Liver (tissue), 9 donors: Measurements from ENCODE around the gene ANAPC16. TPM values are rescaled to one million over a fixed set of nuclear protein-coding genes. Genes with fewer than 3 reads are reported as not detected.
A peak's percentile ranks its signal among the peaks of the same experiment; 100 is the strongest.

Source experiments
- DNase-seq: peaks from one replicate; pipeline ENCODE4 v3.0.0-alpha.2; 2017; ENCODE audit warnings: low spot score
- H3K27ac ChIP-seq, 2 donors: one replicate each; pipeline ENCODE4 v1.7.0; 2013; ENCODE audit warnings: inconsistent platforms in 2 of 2, low read length in 2 of 2, control low read depth in 1 of 2, low read depth in 1 of 2, mild to moderate bottlenecking in 1 of 2
- H3K27me3 ChIP-seq, 4 donors: one replicate each; pipeline versions ENCODE4 v1.6.1 to v1.7.0; 2013; ENCODE audit warnings: low read length in 3 of 4, inconsistent platforms in 1 of 4, mild to moderate bottlenecking in 1 of 4, moderate library complexity in 1 of 4; ENCODE audit not compliant: control insufficient read depth in 4 of 4, insufficient read depth in 4 of 4
- H3K36me3 ChIP-seq, 4 donors: one replicate each; pipeline versions ENCODE4 v1.6.1 to v1.7.0; 2013; ENCODE audit warnings: low read length in 3 of 4, mild to moderate bottlenecking in 3 of 4, low read depth in 1 of 4, moderate library complexity in 1 of 4; ENCODE audit not compliant: control insufficient read depth in 4 of 4, insufficient read depth in 3 of 4
- H3K4me1 ChIP-seq, 4 donors: one replicate each; pipeline versions ENCODE4 v1.6.1 to v1.7.0; 2013; ENCODE audit warnings: low read length in 3 of 4, mild to moderate bottlenecking in 3 of 4, moderate library complexity in 1 of 4; ENCODE audit not compliant: control insufficient read depth in 4 of 4, insufficient read depth in 4 of 4
- H3K4me3 ChIP-seq, 3 donors: one replicate each; pipeline versions ENCODE4 v1.6.1 to v1.7.0; 2013; ENCODE audit warnings: low read length in 3 of 3, control low read depth in 1 of 3, low read depth in 1 of 3, mild to moderate bottlenecking in 1 of 3
- H3K9ac ChIP-seq, 2 donors: one replicate each; pipeline ENCODE4 v1.7.0; 2013; ENCODE audit warnings: low read length in 2 of 2, mild to moderate bottlenecking in 2 of 2, moderate library complexity in 2 of 2, control low read depth in 1 of 2, low read depth in 1 of 2
- H3K9me3 ChIP-seq, 4 donors: one replicate each; pipeline versions ENCODE4 v1.6.1 to v1.7.0; 2013; ENCODE audit warnings: low read length in 3 of 4; ENCODE audit not compliant: control insufficient read depth in 4 of 4
- EGR1 ChIP-seq, 2 donors: IDR thresholded peaks; 2 replicates each; pipeline ENCODE4 v1.6.1; 2016 to 2018; ENCODE audit warnings: antibody characterized with exemption in 2 of 2, low read depth in 2 of 2
- FOXA1 ChIP-seq: IDR thresholded peaks from 2 replicates; pipeline ENCODE4 v1.6.1; 2016; ENCODE audit warnings: antibody characterized with exemption
- GABPA ChIP-seq, 2 donors: IDR thresholded peaks in 1 of 2; conservative IDR thresholded peaks in 1 of 2; 2 replicates each; pipeline ENCODE4 v1.6.1; 2016; ENCODE audit warnings: antibody characterized with exemption in 2 of 2, mild to moderate bottlenecking in 1 of 2, moderate library complexity in 1 of 2
- HNF4A ChIP-seq, 2 donors: conservative IDR thresholded peaks; 2 replicates each; pipeline ENCODE4 v1.6.1; 2016; ENCODE audit warnings: antibody characterized with exemption in 2 of 2, mild to moderate bottlenecking in 2 of 2
- HNF4G ChIP-seq: IDR thresholded peaks from 2 replicates; pipeline ENCODE4 v1.6.1; 2016; ENCODE audit warnings: antibody characterized with exemption
- JUND ChIP-seq, 2 donors: IDR thresholded peaks; 2 replicates each; pipeline ENCODE4 v1.6.1; 2016; ENCODE audit warnings: antibody characterized with exemption in 2 of 2
- NR2F2 ChIP-seq: IDR thresholded peaks from 2 replicates; pipeline ENCODE4 v1.6.1; 2016; ENCODE audit warnings: antibody characterized with exemption
- RAD21 ChIP-seq, 2 donors: IDR thresholded peaks; 2 replicates each; pipeline ENCODE4 v1.6.1; 2016; ENCODE audit warnings: antibody characterized with exemption in 2 of 2, mild to moderate bottlenecking in 2 of 2
- SP1 ChIP-seq: IDR thresholded peaks from 2 replicates; pipeline ENCODE4 v1.6.1; 2018; ENCODE audit warnings: antibody characterized with exemption, mild to moderate bottlenecking
- TAF1 ChIP-seq: conservative IDR thresholded peaks from 2 replicates; pipeline ENCODE4 v1.6.1; 2016; ENCODE audit warnings: antibody characterized with exemption, mild to moderate bottlenecking
- WGBS: extraction: QIAGEN DNeasy Blood & Tissue Kit; methylation state at CpG from one replicate; pipeline ENCODE4 v1.1.7; 2013; 5-methylcytosine and 5-hydroxymethylcytosine counted together
- polyA plus RNA-seq, 2 donors: library from polyadenylated mRNA; stranded (reverse) in 1 of 2; unstranded in 1 of 2; fragments of 200-250 nt in 1 of 2; fragments of >200 nt in 1 of 2; fragmentation: Nextera tagmentation in 1 of 2; extraction: Ambion mirVana in 1 of 2; gene quantifications; one replicate each; pipeline versions ENCODE4 v1.2.1 to v1.2.3, GENCODE V29; 2013 to 2015
- total RNA-seq, 2 donors: library from RNA; depleted of rRNA; stranded (reverse); fragments of >200 nt; gene quantifications; one replicate each; pipeline ENCODE4 v1.2.3, GENCODE V29; 2014
- TF ChIP-seq, protein P1 (sequence below): fragments of 150-350 bp; IDR thresholded peaks from 2 replicates; pipeline ENCODE4 v1.5.1; 2017; ENCODE audit warnings: improper control_type of control experiment, low read depth, low read length; ENCODE audit not compliant: missing input control
- TF ChIP-seq, protein P2 (sequence below): IDR thresholded peaks from 2 replicates; pipeline ENCODE4 v1.6.1; 2016; ENCODE audit warnings: antibody characterized with exemption, mild to moderate bottlenecking
- TF ChIP-seq, protein P3 (sequence below): IDR thresholded peaks from 2 replicates; pipeline ENCODE4 v1.6.1; 2016; ENCODE audit warnings: antibody characterized with exemption
- donor health status: healthy.
- donor health status: healthy.
- donor health status: healthy.
- donor health status: healthy.
- donor health status: healthy.

Gene ANAPC16
- total and polyA plus RNA-seq, 4 donors: 36.8 to 96.3 (median 55.6) TPM

DNA sequence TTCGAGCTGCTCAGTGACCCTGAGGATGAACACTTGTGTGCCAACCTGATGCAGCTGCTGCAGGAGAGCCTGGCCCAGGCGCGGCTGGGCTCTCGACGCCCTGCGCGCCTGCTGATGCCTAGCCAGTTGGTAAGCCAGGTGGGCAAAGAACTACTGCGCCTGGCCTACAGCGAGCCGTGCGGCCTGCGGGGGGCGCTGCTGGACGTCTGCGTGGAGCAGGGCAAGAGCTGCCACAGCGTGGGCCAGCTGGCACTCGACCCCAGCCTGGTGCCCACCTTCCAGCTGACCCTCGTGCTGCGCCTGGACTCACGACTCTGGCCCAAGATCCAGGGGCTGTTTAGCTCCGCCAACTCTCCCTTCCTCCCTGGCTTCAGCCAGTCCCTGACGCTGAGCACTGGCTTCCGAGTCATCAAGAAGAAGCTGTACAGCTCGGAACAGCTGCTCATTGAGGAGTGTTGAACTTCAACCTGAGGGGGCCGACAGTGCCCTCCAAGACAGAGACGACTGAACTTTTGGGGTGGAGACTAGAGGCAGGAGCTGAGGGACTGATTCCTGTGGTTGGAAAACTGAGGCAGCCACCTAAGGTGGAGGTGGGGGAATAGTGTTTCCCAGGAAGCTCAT is 59.0 kb downstream of the ANAPC16 start:
- no peaks in the 10 kb centered on the region for H3K9me3 ChIP-seq
- H3K36me3 ChIP-seq: peaks cover 0 to 5% (median 1%) of the 10 kb centered on the region in 4 donors
- peak overlapping the region; percentile 97 to 98 for H3K27ac ChIP-seq
- TF ChIP-seq NR2F2 (no peak), HNF4G (no peak), HNF4A (conservative IDR thresholded peaks at IDR 0.05) (no peak), RAD21 (IDR thresholded peaks at IDR 0.05) (peak; percentile 69 to 78)
- TF ChIP-seq, protein P1, sequence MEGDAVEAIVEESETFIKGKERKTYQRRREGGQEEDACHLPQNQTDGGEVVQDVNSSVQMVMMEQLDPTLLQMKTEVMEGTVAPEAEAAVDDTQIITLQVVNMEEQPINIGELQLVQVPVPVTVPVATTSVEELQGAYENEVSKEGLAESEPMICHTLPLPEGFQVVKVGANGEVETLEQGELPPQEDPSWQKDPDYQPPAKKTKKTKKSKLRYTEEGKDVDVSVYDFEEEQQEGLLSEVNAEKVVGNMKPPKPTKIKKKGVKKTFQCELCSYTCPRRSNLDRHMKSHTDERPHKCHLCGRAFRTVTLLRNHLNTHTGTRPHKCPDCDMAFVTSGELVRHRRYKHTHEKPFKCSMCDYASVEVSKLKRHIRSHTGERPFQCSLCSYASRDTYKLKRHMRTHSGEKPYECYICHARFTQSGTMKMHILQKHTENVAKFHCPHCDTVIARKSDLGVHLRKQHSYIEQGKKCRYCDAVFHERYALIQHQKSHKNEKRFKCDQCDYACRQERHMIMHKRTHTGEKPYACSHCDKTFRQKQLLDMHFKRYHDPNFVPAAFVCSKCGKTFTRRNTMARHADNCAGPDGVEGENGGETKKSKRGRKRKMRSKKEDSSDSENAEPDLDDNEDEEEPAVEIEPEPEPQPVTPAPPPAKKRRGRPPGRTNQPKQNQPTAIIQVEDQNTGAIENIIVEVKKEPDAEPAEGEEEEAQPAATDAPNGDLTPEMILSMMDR: peak; percentile 51
- peak overlapping the region; percentile 76 to 88 for H3K9ac ChIP-seq
- WGBS: 10% methylated on average over 26 of the region's 26 CpGs
- peaks cover 3 to 35% (median 22%) of the 10 kb centered on the region in 4 donors for H3K4me1 ChIP-seq
- no peaks in the 10 kb centered on the region for H3K27me3 ChIP-seq
- H3K4me3 ChIP-seq: peak overlapping the region; percentile 63 to 79 (median 65)
- peak; percentile 59 for DNase-seq

DNA sequence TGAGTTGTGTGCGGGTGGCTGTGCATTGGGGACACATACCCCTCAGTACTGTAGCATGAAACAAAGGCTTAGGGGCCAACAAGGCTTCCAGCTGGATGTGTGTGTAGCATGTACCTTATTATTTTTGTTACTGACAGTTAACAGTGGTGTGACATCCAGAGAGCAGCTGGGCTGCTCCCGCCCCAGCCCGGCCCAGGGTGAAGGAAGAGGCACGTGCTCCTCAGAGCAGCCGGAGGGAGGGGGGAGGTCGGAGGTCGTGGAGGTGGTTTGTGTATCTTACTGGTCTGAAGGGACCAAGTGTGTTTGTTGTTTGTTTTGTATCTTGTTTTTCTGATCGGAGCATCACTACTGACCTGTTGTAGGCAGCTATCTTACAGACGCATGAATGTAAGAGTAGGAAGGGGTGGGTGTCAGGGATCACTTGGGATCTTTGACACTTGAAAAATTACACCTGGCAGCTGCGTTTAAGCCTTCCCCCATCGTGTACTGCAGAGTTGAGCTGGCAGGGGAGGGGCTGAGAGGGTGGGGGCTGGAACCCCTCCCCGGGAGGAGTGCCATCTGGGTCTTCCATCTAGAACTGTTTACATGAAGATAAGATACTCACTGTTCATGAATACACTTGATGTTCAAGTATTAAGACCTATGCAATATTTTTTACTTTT is 59.7 kb downstream of the ANAPC16 start:
- peak overlapping the region; percentile 76 to 88 for H3K9ac ChIP-seq
- H3K27me3 ChIP-seq: no peaks in the 10 kb centered on the region
- no peak for DNase-seq
- 11% methylated on average over 12 of the region's 12 CpGs for WGBS
- no peak for TF ChIP-seq GABPA (IDR thresholded peaks at IDR 0.05 in 1 of 2, conservative IDR thresholded peaks at IDR 0.05 in 1 of 2)
- TF ChIP-seq HNF4G: no peak
- TF ChIP-seq JUND (IDR thresholded peaks at IDR 0.05): no peak
- no peak for TF ChIP-seq TAF1
- TF ChIP-seq, protein P2, sequence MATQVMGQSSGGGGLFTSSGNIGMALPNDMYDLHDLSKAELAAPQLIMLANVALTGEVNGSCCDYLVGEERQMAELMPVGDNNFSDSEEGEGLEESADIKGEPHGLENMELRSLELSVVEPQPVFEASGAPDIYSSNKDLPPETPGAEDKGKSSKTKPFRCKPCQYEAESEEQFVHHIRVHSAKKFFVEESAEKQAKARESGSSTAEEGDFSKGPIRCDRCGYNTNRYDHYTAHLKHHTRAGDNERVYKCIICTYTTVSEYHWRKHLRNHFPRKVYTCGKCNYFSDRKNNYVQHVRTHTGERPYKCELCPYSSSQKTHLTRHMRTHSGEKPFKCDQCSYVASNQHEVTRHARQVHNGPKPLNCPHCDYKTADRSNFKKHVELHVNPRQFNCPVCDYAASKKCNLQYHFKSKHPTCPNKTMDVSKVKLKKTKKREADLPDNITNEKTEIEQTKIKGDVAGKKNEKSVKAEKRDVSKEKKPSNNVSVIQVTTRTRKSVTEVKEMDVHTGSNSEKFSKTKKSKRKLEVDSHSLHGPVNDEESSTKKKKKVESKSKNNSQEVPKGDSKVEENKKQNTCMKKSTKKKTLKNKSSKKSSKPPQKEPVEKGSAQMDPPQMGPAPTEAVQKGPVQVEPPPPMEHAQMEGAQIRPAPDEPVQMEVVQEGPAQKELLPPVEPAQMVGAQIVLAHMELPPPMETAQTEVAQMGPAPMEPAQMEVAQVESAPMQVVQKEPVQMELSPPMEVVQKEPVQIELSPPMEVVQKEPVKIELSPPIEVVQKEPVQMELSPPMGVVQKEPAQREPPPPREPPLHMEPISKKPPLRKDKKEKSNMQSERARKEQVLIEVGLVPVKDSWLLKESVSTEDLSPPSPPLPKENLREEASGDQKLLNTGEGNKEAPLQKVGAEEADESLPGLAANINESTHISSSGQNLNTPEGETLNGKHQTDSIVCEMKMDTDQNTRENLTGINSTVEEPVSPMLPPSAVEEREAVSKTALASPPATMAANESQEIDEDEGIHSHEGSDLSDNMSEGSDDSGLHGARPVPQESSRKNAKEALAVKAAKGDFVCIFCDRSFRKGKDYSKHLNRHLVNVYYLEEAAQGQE: no peak
- TF ChIP-seq RAD21 (IDR thresholded peaks at IDR 0.05): no peak
- TF ChIP-seq EGR1 (IDR thresholded peaks at IDR 0.05; ENCODE audit: low read depth in 2 of 2): no peak
- TF ChIP-seq, protein P3, sequence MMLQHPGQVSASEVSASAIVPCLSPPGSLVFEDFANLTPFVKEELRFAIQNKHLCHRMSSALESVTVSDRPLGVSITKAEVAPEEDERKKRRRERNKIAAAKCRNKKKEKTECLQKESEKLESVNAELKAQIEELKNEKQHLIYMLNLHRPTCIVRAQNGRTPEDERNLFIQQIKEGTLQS: no peak
- no peak for TF ChIP-seq SP1
- no peak for TF ChIP-seq FOXA1
- no peak for TF ChIP-seq HNF4A (conservative IDR thresholded peaks at IDR 0.05)
- TF ChIP-seq, protein P1: no peak
- H3K36me3 ChIP-seq: peaks cover 0 to 5% (median 1%) of the 10 kb centered on the region in 4 donors
- H3K4me1 ChIP-seq: peaks cover 3 to 35% (median 22%) of the 10 kb centered on the region in 4 donors
- H3K4me3 ChIP-seq: peak overlapping the region; percentile 63 to 79 (median 65)
- no peaks in the 10 kb centered on the region for H3K9me3 ChIP-seq
- H3K27ac ChIP-seq: peak overlapping the region; percentile 97 to 98
